HEK293 (cell line): ENCODE measurements around the gene LCMT1.

Source experiments
- CTCF ChIA-PET: fragments of 350-600 bp; formaldehyde crosslinking; extraction: SDS; loops from one replicate; lab custom pipeline; 2021; ENCODE audit warnings: antibody characterized with exemption; lab: Yijun Ruan, JAX
- POLR2A ChIA-PET: fragments of 300-600 bp; formaldehyde crosslinking; extraction: SDS; loops from one replicate; lab custom pipeline; 2020; ENCODE audit warnings: antibody characterized with exemption, inconsistent platforms; lab: Yijun Ruan, JAX
- H3K27ac ChIP-seq: fragments of 200-500 bp; sonication (Bioruptor generic); 2 replicates; pipeline ENCODE4 v1.5.1; 2014; ENCODE audit warnings: low read depth, low read length, control low read depth, inconsistent platforms; ENCODE audit errors: extremely low read depth
- H3K36me3 ChIP-seq, 2 experiments: fragments of 200-500 bp in 1 of 2; sonication (Bioruptor generic) in 1 of 2; 1 replicate in 1 of 2; 2 replicates in 1 of 2; pipeline ENCODE4 v1.5.1; 2014 to 2017; ENCODE audit warnings: inconsistent platforms in 2 of 2, low read length in 2 of 2; ENCODE audit not compliant: control insufficient read depth in 2 of 2, insufficient read depth in 1 of 2
- H3K4me1 ChIP-seq: fragments of 200-500 bp; sonication (Bioruptor generic); 2 replicates; pipeline ENCODE4 v1.5.1; 2014; ENCODE audit warnings: mild to moderate bottlenecking, low read length, inconsistent platforms; ENCODE audit not compliant: control insufficient read depth, insufficient read depth
- H3K4me3 ChIP-seq: 2 replicates; pipeline ENCODE4 v1.5.1; 2011; ENCODE audit warnings: low read depth, mild to moderate bottlenecking, control low read depth, low read length, moderate library complexity
- H3K9me3 ChIP-seq: fragments of 200-500 bp; sonication (Bioruptor generic); 2 replicates; pipeline ENCODE4 v1.5.1; 2014; ENCODE audit warnings: low read depth, low read length, inconsistent platforms; ENCODE audit not compliant: control insufficient read depth, insufficient read depth
- BCL11A ChIP-seq: fragments of 450-650 bp; formaldehyde crosslinking; IDR thresholded peaks from 2 replicates; pipeline ENCODE4 v1.5.1; 2016; ENCODE audit warnings: low read depth, missing biosample characterization, missing genetic modification characterization
- BCL11B ChIP-seq: fragments of 450-650 bp; formaldehyde crosslinking; IDR thresholded peaks from 2 replicates; pipeline ENCODE4 v1.5.1; 2016; ENCODE audit warnings: low read depth, missing biosample characterization, missing genetic modification characterization
- GLI2 ChIP-seq: fragments of 450-650 bp; formaldehyde crosslinking; IDR thresholded peaks from 2 replicates; pipeline ENCODE4; 2017; ENCODE audit warnings: missing biosample characterization, missing genetic modification characterization, low read depth, borderline replicate concordance
- HOXD13 ChIP-seq: sonication (generic); formaldehyde crosslinking; IDR thresholded peaks from 2 replicates; pipeline ENCODE4 v1.8.0; 2022; ENCODE audit warnings: missing genetic modification reagents, borderline replicate concordance
- KLF1 ChIP-seq: fragments of 450-650 bp; formaldehyde crosslinking; IDR thresholded peaks from 2 replicates; pipeline ENCODE4 v1.5.1; 2016; ENCODE audit warnings: missing biosample characterization, missing genetic modification characterization
- TSHZ1 ChIP-seq: fragments of 450-650 bp; formaldehyde crosslinking; IDR thresholded peaks from 2 replicates; pipeline ENCODE4 v1.5.1; 2016; ENCODE audit warnings: missing biosample characterization, missing genetic modification characterization, borderline replicate concordance
- ZBTB10 ChIP-seq: fragments of 450-650 bp; formaldehyde crosslinking; IDR thresholded peaks from 2 replicates; pipeline ENCODE4 v1.5.1; 2016; ENCODE audit warnings: missing biosample characterization, missing genetic modification characterization
- ZBTB7A ChIP-seq: fragments of 450-650 bp; formaldehyde crosslinking; IDR thresholded peaks from 2 replicates; pipeline ENCODE4 v1.5.1; 2016; ENCODE audit warnings: low read depth, missing biosample characterization, missing genetic modification characterization
- ZEB2 ChIP-seq: fragments of 450-650 bp; formaldehyde crosslinking; IDR thresholded peaks from 2 replicates; pipeline ENCODE4 v1.5.1; 2016; ENCODE audit warnings: missing biosample characterization, missing genetic modification characterization
- ZNF311 ChIP-seq: fragments of 450-650 bp; formaldehyde crosslinking; IDR thresholded peaks from 2 replicates; pipeline ENCODE4 v1.5.1; 2017; ENCODE audit warnings: missing biosample characterization, missing genetic modification characterization, borderline replicate concordance
- ZNF571 ChIP-seq: fragments of 450-650 bp; formaldehyde crosslinking; IDR thresholded peaks from 2 replicates; pipeline ENCODE4 v1.5.0; 2017; ENCODE audit warnings: missing biosample characterization, missing genetic modification characterization
- ZNF629 ChIP-seq: fragments of 450-650 bp; formaldehyde crosslinking; IDR thresholded peaks from 2 replicates; pipeline ENCODE4 v1.5.1; 2017; ENCODE audit warnings: missing biosample characterization, missing genetic modification characterization
- ZNF660 ChIP-seq: fragments of 450-650 bp; IDR thresholded peaks from 2 replicates; pipeline ENCODE4 v1.5.1; 2018; ENCODE audit warnings: missing biosample characterization, mild to moderate bottlenecking, missing genetic modification characterization
- ZNF664 ChIP-seq: fragments of 450-650 bp; formaldehyde crosslinking; IDR thresholded peaks from 2 replicates; pipeline ENCODE4 v1.5.1; 2016; ENCODE audit warnings: missing biosample characterization, missing genetic modification characterization
- ZNF777 ChIP-seq: fragments of 450-650 bp; formaldehyde crosslinking; IDR thresholded peaks from 2 replicates; pipeline ENCODE4 v1.5.1; 2017; ENCODE audit warnings: missing biosample characterization, missing genetic modification characterization, borderline replicate concordance
- ZSCAN18 ChIP-seq: fragments of 450-650 bp; formaldehyde crosslinking; IDR thresholded peaks from 2 replicates; pipeline ENCODE4 v1.5.1; 2016; ENCODE audit warnings: missing biosample characterization, missing genetic modification characterization
- ZSCAN23 ChIP-seq: fragments of 450-650 bp; formaldehyde crosslinking; IDR thresholded peaks from 2 replicates; pipeline ENCODE4 v1.5.1; 2016; ENCODE audit warnings: missing biosample characterization, missing genetic modification characterization
- TF ChIP-seq, protein P1 (sequence below): fragments of 450-650 bp; formaldehyde crosslinking; optimal IDR thresholded peaks from 2 replicates; pipeline ENCODE3; 2016; ENCODE audit warnings: missing biosample characterization, mild to moderate bottlenecking, missing genetic modification characterization
- TF ChIP-seq, protein P2 (sequence below): fragments of 450-650 bp; formaldehyde crosslinking; IDR thresholded peaks from 2 replicates; pipeline ENCODE4 v1.5.1; 2017; ENCODE audit warnings: missing biosample characterization, missing genetic modification characterization

The LCMT1 gene

GRCh38 chr16:25063102-25063501 is 48.4 kb upstream of the LCMT1 start:
- TF ChIP-seq ZEB2 (tag by site-specific recombination) (no peak), ZSCAN18 (tag by site-specific recombination) (no peak), ZSCAN23 (tag by site-specific recombination) (no peak), BCL11B (tag by site-specific recombination) (no peak), GLI2 (tag by site-specific recombination) (no peak), ZNF777 (tag by site-specific recombination) (no peak), ZNF311 (no peak), ZNF571 (tag by site-specific recombination) (no peak), ZBTB10 (no peak), HOXD13 (CRISPR knock-in tag) (no peak), TSHZ1 (no peak), ZNF629 (tag by site-specific recombination) (no peak), KLF1 (tag by site-specific recombination) (no peak), BCL11A (no peak), ZNF660 (tag by site-specific recombination) (no peak), ZNF664 (no peak), ZBTB7A (tag by site-specific recombination) (no peak)
- TF ChIP-seq, protein P1, sequence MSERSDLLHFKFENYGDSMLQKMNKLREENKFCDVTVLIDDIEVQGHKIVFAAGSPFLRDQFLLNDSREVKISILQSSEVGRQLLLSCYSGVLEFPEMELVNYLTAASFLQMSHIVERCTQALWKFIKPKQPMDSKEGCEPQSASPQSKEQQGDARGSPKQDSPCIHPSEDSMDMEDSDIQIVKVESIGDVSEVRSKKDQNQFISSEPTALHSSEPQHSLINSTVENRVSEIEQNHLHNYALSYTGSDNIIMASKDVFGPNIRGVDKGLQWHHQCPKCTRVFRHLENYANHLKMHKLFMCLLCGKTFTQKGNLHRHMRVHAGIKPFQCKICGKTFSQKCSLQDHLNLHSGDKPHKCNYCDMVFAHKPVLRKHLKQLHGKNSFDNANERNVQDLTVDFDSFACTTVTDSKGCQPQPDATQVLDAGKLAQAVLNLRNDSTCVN (tag by site-specific recombination) = no peak
- TF ChIP-seq, protein P2, sequence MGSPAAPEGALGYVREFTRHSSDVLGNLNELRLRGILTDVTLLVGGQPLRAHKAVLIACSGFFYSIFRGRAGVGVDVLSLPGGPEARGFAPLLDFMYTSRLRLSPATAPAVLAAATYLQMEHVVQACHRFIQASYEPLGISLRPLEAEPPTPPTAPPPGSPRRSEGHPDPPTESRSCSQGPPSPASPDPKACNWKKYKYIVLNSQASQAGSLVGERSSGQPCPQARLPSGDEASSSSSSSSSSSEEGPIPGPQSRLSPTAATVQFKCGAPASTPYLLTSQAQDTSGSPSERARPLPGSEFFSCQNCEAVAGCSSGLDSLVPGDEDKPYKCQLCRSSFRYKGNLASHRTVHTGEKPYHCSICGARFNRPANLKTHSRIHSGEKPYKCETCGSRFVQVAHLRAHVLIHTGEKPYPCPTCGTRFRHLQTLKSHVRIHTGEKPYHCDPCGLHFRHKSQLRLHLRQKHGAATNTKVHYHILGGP (tag by site-specific recombination) = no peak
- ChIA-PET POLR2A (no interaction called here), CTCF (no interaction called here)
- H3K4me1 ChIP-seq = no peaks in the 10 kb centered on the region
- no peaks in the 10 kb centered on the region for H3K9me3 ChIP-seq
- no peaks in the 10 kb centered on the region for H3K36me3 ChIP-seq
- no peak overlapping the region for H3K4me3 ChIP-seq
- no peak overlapping the region for H3K27ac ChIP-seq
